Ectodermal cell (in vitro differentiated cells): ENCODE results near the gene ARAP3.
A peak's percentile ranks its signal among the peaks of the same experiment; 100 is the strongest.
"Not testable (repeated sequence)": the region's sequence is repeated elsewhere in the genome, so short reads cannot be mapped to it uniquely, and the experiment has no call there.

Experiments used
- H3K27ac ChIP-seq: 2 replicates; pipeline ENCODE4 v1.7.0; 2013; ENCODE audit warnings: mild to moderate bottlenecking, low read depth, low read length; ENCODE audit not compliant: insufficient read depth, poor library complexity, severe bottlenecking
- H3K27me3 ChIP-seq: 2 replicates; pipeline ENCODE4 v1.7.0; 2013; ENCODE audit warnings: mild to moderate bottlenecking, low read length; ENCODE audit not compliant: insufficient read depth, control insufficient read depth, poor library complexity, severe bottlenecking
- H3K36me3 ChIP-seq: one replicate; pipeline ENCODE4 v1.7.0; 2013; ENCODE audit warnings: low read length; ENCODE audit not compliant: control insufficient read depth, insufficient read depth
- H3K4me1 ChIP-seq: one replicate; pipeline ENCODE4 v1.7.0; 2013; ENCODE audit warnings: low read length; ENCODE audit not compliant: control insufficient read depth, insufficient read depth
- H3K4me3 ChIP-seq: 2 replicates; pipeline ENCODE4 v1.7.0; 2013; ENCODE audit warnings: low read depth, low read length, control low read depth; ENCODE audit not compliant: insufficient read depth
- H3K9me3 ChIP-seq: 2 replicates; pipeline ENCODE4 v1.7.0; 2013; ENCODE audit warnings: mild to moderate bottlenecking, low read length, moderate library complexity; ENCODE audit not compliant: control insufficient read depth
- WGBS, 2 experiments: methylation state at CpG; one replicate each; pipeline ENCODE4 v1.1.7; 2013; ENCODE audit warnings: missing lambda C conversion rate in 2 of 2; 5-methylcytosine and 5-hydroxymethylcytosine counted together

The ARAP3 gene

DNA sequence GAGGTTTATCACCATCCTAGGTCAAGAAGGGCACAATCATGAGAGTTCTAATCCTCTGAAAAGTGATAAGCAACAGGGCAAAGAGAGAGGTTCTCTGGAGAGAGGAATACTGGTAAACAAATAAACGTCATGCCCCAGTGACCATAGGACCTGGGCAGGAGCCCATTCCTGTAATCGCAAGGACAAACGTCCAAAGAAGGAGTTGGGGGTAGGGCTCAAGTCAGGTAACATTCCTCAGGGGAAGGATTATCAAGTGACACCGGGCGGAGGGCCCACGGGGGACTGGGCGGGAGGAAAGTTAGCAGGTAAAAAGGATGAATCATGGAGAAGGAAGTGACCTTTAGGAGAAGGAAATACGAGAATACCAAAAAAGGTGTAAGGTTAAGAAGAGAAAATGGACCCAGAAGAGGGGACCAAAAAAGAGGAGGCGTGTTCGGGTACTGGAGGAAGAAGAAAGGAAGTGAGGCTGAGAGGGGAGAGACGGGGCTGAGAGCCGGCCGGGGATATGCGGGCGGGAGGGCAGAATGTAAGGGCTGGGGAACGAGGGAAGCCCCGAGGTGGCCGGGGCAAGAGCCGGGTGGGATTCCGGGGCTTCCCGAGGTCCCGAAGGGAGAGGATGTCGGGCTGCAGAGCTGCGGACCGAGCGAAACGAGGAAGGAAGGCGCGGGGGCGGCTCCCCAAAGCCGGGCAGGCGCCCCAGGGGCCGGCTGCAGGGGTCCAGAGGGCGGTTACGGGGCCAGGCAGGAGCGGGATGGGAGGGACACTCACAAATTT is 63.8 kb downstream of the ARAP3 start:
- 0 to 1% methylated on average over 36 of the region's 36 CpGs for WGBS, 2 experiments
- Histone ChIP-seq H3K9me3 (no peaks in the 10 kb centered on the region), H3K27ac (peak overlapping the region; percentile 66), H3K27me3 (no peaks in the 10 kb centered on the region), H3K36me3 (no peaks in the 10 kb centered on the region), H3K4me1 (peaks cover 19% of the 10 kb centered on the region), H3K4me3 (peak overlapping the region; percentile 51)

DNA sequence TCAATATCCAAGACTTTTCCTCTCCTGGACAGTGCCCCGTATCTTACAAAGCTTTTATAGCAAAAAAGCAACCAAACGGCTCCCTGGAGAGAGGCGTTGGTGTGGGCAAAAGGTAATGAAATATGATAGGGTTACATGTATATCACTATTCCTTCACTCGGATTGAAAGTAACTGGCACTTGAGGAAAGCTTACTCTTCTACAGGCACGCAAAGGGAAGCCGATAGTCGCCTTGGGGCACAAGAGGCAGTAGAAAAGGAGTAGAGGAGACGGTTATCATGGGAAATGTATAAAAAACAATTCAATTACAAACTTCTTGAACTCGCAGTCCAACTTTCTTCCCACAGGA is 64.4 kb downstream of the ARAP3 start:
- Histone ChIP-seq H3K36me3 (no peaks in the 10 kb centered on the region), H3K9me3 (no peaks in the 10 kb centered on the region), H3K27me3 (no peaks in the 10 kb centered on the region), H3K4me1 (peaks cover 20% of the 10 kb centered on the region), H3K4me3 (peak overlapping the region; percentile 51), H3K27ac (no peak overlapping the region)
- 24 to 43% methylated on average over 3 to 8 of the region's 9 CpGs for WGBS, 2 experiments

DNA sequence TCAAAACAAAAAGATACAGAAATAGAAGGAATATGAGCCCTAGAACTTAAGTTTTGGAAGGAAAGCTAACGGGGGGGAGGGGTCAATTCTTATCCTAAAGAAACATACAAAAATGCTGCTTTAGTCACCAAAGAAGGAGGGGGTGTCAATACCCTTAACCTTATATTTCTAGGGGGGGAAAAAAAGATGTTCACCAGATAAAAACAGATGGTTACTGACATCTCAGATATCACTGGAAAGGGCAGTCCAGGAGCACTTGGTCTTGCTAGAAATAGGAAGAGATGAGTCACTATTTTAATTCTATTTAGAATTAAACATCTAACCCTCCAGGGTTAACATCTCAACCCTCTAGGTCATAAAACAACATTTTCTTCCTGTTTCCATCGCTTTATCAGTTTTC is 64.9 kb downstream of the ARAP3 start:
- Histone ChIP-seq H3K36me3 (no peaks in the 10 kb centered on the region), H3K9me3 (no peaks in the 10 kb centered on the region), H3K27ac (no peak overlapping the region), H3K27me3 (no peaks in the 10 kb centered on the region), H3K4me3 (peak overlapping the region; percentile 51), H3K4me1 (peaks cover 20% of the 10 kb centered on the region)
- WGBS, 2 experiments = 89% methylated on average over 2 of the region's 2 CpGs; no CpG with 5 or more reads in 1 of the 2 experiments

DNA sequence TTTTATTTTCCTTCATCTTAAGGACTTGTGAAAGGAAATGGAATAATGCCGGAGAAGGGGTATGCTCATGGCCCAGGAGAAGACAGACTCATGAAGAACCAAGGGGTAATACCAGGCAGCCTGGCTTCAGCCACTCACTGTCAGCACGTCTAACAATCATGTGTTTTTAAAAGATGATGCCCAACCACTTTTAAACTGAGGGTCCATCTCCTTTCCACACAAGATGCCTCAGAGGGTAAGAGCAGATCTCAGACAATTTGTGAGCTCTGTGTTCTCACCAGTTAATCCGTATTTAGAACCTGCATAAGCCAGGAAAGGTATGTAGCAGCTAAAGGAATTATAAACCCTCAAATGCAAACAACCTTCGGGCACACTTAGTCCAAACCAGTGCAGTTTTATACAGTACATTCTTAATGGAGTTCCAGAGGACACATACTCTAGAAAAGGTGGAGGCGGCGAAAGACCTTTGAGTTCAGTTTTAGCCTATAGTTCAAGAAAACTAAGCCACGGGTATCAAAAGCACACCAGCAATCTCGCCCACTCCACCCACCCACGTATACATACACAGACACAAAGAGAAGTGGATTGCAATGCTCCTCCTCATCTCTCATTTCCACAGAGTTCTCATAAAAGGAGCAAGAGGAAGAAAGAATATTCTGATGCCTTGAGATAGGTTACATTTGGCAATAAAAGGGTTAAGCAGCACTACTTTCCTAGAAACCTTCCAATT is 65.9 kb downstream of the ARAP3 start:
- H3K27me3 ChIP-seq = no peaks in the 10 kb centered on the region
- H3K4me1 ChIP-seq = peaks cover 20% of the 10 kb centered on the region
- no peak overlapping the region for H3K4me3 ChIP-seq
- WGBS, 2 experiments = 85 to 91% methylated on average over 8 to 9 of the region's 9 CpGs
- no peaks in the 10 kb centered on the region for H3K36me3 ChIP-seq
- H3K9me3 ChIP-seq = no peaks in the 10 kb centered on the region
- no peak overlapping the region for H3K27ac ChIP-seq

DNA sequence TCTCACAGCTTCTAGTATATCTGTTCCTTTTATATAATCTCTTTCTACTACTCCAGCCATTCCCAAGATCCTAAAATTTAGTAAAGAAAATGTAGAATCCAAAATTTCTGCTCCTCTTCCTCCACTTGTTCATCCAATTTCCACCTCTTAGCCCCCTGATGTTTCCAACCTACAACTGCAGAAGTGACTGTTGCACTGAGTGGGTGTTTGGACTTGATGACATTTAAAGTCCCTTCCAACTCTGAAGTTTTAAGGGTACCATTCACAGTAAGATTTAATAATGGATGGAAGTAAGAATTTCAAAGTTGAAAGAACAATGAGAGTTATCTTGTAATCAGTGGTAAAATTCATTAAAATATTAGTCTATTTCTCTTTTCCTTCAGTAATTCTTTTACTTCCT is 68.7 kb downstream of the ARAP3 start:
- H3K27ac ChIP-seq = no peak overlapping the region
- no peak overlapping the region for H3K4me3 ChIP-seq
- peaks cover 20% of the 10 kb centered on the region for H3K4me1 ChIP-seq
- H3K36me3 ChIP-seq = no peaks in the 10 kb centered on the region
- H3K9me3 ChIP-seq = no peaks in the 10 kb centered on the region
- H3K27me3 ChIP-seq = no peaks in the 10 kb centered on the region

DNA sequence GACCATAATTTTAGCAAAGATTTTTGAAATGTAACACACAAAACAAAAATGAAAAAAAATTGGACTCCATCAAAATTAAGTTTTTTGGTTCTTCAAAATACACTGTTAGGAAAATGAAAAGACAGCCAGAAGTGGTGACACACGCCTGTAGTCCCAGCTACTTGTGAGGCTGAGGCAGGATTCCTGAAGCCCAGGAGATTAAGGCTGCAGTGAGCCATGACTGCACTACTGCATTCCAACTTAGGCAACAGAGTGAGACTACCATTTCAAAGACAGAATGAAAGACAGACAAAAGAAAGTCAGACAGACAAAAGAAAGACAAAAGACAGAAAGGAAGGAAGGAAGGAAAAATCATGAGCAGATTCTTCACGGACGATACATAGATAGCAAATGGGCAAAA is 70.7 kb downstream of the ARAP3 start:
- no peaks in the 10 kb centered on the region for H3K27me3 ChIP-seq
- H3K27ac ChIP-seq = no peak overlapping the region
- 89 to 92% methylated on average over 3 of the region's 3 CpGs for WGBS, 2 experiments
- no peak overlapping the region for H3K4me3 ChIP-seq
- H3K4me1 ChIP-seq = peaks cover 10% of the 10 kb centered on the region
- no peaks in the 10 kb centered on the region for H3K9me3 ChIP-seq
- H3K36me3 ChIP-seq = no peaks in the 10 kb centered on the region

DNA sequence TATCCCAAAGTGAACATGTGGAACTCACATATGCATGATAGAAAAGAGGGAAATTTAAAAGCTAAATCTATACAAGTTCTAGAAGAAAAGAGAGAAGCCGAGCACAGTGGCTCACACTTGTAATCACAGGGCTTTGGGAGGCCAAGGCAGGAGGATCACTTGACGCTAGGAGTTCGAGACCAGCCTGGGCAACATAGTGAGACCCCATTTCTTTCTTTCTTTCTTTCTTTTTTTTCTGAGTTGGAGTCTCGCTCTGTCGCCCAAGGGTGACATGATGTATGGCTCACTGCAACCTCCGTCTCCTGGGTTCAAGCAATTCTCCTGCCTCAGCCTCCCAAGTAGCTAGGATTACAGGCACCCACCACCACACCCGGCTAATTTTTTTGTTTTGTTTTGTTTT is 72.1 kb downstream of the ARAP3 start:
- not testable (repeated sequence) for H3K9me3 ChIP-seq, H3K27ac ChIP-seq, H3K36me3 ChIP-seq, H3K4me3 ChIP-seq, H3K4me1 ChIP-seq, H3K27me3 ChIP-seq
- 88 to 95% methylated on average over 7 of the region's 7 CpGs for WGBS, 2 experiments

DNA sequence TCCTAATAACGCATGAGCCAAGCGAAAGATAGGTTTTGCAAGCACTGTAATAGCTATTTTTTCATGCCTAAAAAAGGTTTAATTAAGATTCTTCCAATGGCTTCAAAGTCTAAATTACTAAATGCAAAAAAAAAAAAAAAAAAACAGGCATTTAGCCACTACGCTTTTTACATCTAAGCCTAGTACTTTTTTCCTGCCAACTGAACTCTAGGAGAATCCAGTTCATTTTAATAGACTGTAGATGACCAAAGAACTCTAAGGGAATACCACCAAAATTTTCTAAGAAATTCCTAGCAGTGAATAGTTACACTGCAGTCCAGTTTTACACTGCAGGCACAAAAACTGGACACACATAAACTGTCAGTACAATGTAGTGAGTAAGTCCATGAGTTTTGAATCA is 73.0 kb downstream of the ARAP3 start:
- no peak overlapping the region for H3K27ac ChIP-seq
- WGBS, 2 experiments = 100% methylated on average over 3 of the region's 3 CpGs
- no peaks in the 10 kb centered on the region for H3K9me3 ChIP-seq
- H3K27me3 ChIP-seq = no peaks in the 10 kb centered on the region
- no peaks in the 10 kb centered on the region for H3K36me3 ChIP-seq
- no peak overlapping the region for H3K4me3 ChIP-seq
- peaks cover 12% of the 10 kb centered on the region for H3K4me1 ChIP-seq

DNA sequence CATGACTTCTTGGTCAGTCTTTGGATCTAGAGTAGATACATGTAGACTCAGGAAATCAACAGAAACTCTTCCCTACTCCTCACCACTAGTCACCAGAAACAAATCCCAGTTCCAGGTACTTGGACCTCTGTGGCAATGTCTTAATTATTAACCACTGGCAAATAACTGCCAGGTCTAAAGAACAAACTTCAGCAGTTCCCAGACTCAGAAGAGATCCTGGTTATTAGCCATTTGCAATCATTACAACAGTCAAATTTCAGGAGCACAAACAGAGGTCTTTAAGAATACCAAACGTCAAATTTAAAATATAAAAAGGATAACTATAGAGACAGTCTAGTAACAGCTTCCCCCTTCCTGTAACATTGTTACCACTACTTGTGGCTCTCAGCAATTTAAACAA is 73.5 kb downstream of the ARAP3 start:
- WGBS, 2 experiments = 100% methylated on average over 1 of the region's 1 CpG; no CpG with 5 or more reads in 1 of the 2 experiments

DNA sequence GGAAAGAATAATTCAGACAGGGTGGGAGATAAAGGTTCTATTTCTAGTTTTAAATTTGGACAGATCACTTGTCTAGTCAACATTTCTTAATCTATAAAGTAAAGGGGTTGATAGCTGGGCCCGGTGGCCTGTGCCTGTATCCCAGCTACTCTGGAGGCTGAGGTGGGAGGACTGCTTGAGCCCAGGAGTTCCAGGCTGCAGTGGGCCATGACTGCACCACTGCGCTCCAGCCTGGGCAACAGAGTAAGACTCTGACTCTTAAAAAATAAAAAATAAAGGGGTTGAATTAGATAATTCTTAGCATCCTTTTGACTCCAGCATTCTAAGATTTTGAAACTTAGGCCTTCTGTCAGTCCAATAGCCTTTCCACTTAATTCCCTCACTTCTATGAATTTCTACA is 74.0 kb downstream of the ARAP3 start:
- Histone ChIP-seq H3K36me3 (no peaks in the 10 kb centered on the region), H3K27ac (no peak overlapping the region), H3K9me3 (no peaks in the 10 kb centered on the region), H3K4me1 (peaks cover 7% of the 10 kb centered on the region), H3K27me3 (no peaks in the 10 kb centered on the region), H3K4me3 (no peak overlapping the region)
- 92 to 96% methylated on average over 2 of the region's 2 CpGs for WGBS, 2 experiments

More for the DNA sequence above, 73.5 kb downstream of the ARAP3 start:
- Histone ChIP-seq H3K4me3 (no peak overlapping the region), H3K36me3 (no peaks in the 10 kb centered on the region), H3K9me3 (no peaks in the 10 kb centered on the region), H3K4me1 (peaks cover 10% of the 10 kb centered on the region), H3K27ac (no peak overlapping the region), H3K27me3 (no peaks in the 10 kb centered on the region)
